Esophagus squamous epithelium (tissue), 5 donors: ENCODE measurements around the gene FBN3. TPM values are rescaled to one million over a fixed set of nuclear protein-coding genes. Genes with fewer than 3 reads are reported as not detected.

Experiments
- DNase-seq: peaks from one replicate; lab custom pipeline; 2025; lab: John Stamatoyannopoulos, UW
- H3K27ac ChIP-seq, 4 donors: fragments of 200-600 bp; sonication (generic); one replicate each; pipeline ENCODE4 v1.5.1; 2016 to 2019; ENCODE audit warnings: mild to moderate bottlenecking in 1 of 4
- H3K27me3 ChIP-seq, 4 donors: fragments of 200-600 bp; sonication (generic); 1 replicate in 3 of 4; 2 replicates in 1 of 4; pipeline versions ENCODE4 v1.5.1 to v1.6.0; 2017 to 2021; ENCODE audit warnings: antibody characterized with exemption in 1 of 4
- H3K36me3 ChIP-seq, 3 donors: fragments of 200-600 bp; sonication (generic); one replicate each; pipeline ENCODE4 v1.5.1; 2016 to 2019
- H3K4me1 ChIP-seq, 3 donors: fragments of 200-600 bp; sonication (generic); one replicate each; pipeline ENCODE4 v1.5.1; 2017 to 2019
- H3K4me3 ChIP-seq, 4 donors: fragments of 200-600 bp; sonication (generic); 1 replicate in 3 of 4; 2 replicates in 1 of 4; pipeline ENCODE4 v1.5.1; 2016 to 2019; ENCODE audit warnings: mild to moderate bottlenecking in 2 of 4, moderate library complexity in 1 of 4
- H3K9me3 ChIP-seq, 3 donors: fragments of 200-600 bp; sonication (generic); one replicate each; pipeline ENCODE4 v1.5.1; 2016 to 2019
- POLR2A ChIP-seq, 4 donors: fragments of 450-650 bp; IDR thresholded peaks; one replicate each; pipeline ENCODE4 v1.6.1; 2017; ENCODE audit warnings: antibody characterized with exemption in 4 of 4, mild to moderate bottlenecking in 4 of 4, moderate library complexity in 3 of 4
- WGBS, 2 donors: methylation state at CpG; one replicate each; pipeline ENCODE4 v1.1.5; 2018; 5-methylcytosine and 5-hydroxymethylcytosine counted together
- intact Hi-C: fragments of 100-400 bp; cut with DNase I; formaldehyde crosslinking; loops from one replicate; pipeline ENCODE4 v1.15.0; 2022
- total RNA-seq, 4 donors: library from RNA; depleted of rRNA; stranded (reverse); fragments of >200 nt; gene quantifications; one replicate each; pipeline ENCODE4 v1.1.0, GENCODE V29; 2016
- TF ChIP-seq, protein P1 (sequence below), 6 experiments: fragments of 450-650 bp in 4 of 6; fragments of 200-600 bp in 2 of 6; sonication (generic) in 2 of 6; IDR thresholded peaks; one replicate each; pipeline ENCODE4 v1.5.1; 2016 to 2019; ENCODE audit warnings: antibody characterized with exemption in 6 of 6, mild to moderate bottlenecking in 4 of 6, moderate library complexity in 4 of 6
- donor health status: DM: yes; HTN: yes; CAD: no.

FBN3 gene
- total RNA-seq, 4 donors from 2014 or later = 0.09 TPM; not detected in 3

DNA sequence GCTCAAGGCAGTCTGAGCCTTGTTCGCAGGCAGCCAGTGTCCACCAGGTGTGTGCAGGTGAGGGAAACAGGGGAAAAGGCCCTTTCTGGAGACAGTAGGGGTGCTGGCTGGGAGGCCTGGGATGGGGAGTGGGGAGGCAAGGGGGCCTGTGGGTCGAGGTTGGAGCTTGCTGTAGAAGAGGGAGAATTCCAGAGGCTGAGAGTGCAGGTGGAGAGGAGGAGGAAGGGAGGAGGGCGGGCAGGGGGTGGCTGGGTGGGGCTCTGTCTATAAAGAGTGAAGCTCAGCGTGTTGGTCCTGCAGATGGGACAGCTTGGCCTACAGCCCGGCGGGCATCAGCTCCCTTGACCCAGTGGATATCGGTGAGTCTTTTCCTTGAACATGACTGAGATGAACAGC, 96.9 kb downstream of the FBN3 start, which contains the start of gene CCL25:
Gene CCL25, plus strand, starts transcription at position 297 of the 396 bp plus-strand sequence. CDS start 290 bp downstream, outside the sequence.
- WGBS, 2 donors = 63 to 74% methylated on average over 5 to 7 of the region's 7 CpGs
- no peak for TF ChIP-seq POLR2A (IDR thresholded peaks at IDR 0.05)
- TF ChIP-seq, protein P1, sequence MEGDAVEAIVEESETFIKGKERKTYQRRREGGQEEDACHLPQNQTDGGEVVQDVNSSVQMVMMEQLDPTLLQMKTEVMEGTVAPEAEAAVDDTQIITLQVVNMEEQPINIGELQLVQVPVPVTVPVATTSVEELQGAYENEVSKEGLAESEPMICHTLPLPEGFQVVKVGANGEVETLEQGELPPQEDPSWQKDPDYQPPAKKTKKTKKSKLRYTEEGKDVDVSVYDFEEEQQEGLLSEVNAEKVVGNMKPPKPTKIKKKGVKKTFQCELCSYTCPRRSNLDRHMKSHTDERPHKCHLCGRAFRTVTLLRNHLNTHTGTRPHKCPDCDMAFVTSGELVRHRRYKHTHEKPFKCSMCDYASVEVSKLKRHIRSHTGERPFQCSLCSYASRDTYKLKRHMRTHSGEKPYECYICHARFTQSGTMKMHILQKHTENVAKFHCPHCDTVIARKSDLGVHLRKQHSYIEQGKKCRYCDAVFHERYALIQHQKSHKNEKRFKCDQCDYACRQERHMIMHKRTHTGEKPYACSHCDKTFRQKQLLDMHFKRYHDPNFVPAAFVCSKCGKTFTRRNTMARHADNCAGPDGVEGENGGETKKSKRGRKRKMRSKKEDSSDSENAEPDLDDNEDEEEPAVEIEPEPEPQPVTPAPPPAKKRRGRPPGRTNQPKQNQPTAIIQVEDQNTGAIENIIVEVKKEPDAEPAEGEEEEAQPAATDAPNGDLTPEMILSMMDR (IDR thresholded peaks at IDR 0.05) = no peak
- peaks cover 8 to 11% (median 11%) of the 10 kb centered on the region in 3 donors for H3K4me1 ChIP-seq
- H3K27ac ChIP-seq = no peak within 1 kb of the TSS
- DNase-seq = no peak
- no peaks in the 10 kb centered on the region for H3K9me3 ChIP-seq
- H3K36me3 ChIP-seq = no peaks in the 10 kb centered on the region
- peaks cover 0 to 18% (median 0%) of the 10 kb centered on the region in 4 donors for H3K27me3 ChIP-seq
- intact Hi-C loops = no loop called here
- H3K4me3 ChIP-seq = no peak within 1 kb of the TSS

DNA sequence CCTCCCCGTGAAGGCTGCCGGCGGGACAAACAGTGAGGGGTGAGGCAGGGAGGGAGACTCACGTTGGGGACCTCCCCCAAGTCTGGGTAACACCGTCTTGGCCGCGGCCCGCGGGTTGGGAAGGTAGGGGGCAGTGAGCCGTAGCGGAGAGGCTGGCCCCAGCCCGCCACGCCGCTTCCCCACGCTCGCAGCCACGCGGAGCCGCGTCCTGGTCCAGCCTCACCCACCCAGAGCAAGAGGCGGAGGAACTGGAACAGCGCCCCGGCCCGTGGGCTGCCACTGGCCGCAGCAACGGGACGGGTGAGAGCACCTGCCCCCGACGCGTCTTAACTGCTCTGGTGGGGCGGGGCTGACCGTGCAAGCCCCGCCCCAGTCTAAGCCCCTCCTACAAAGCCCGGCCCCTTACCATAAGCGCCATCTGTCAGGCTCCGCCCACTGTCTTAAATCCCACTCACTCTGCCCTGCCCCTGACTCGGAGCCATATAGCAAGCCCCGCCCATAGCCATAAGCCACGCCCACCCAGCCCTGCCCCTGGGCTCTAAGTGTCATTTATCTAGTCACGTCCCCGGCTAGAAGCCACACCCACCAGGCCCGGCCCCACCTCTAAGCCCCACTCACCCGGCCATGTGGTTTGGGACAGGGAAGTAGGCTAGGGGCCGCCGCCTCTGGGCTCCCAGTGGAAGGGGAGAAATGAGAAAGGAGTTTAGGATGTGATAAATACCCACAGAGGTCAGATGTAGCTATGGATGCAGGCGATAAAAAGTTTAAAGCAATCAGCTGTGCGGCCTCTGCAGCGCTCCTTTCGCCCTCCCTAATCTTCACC, 98.9 kb downstream of the FBN3 start:
- Histone ChIP-seq H3K27me3 (peaks cover 0 to 27% (median 0%) of the 10 kb centered on the region in 4 donors), H3K4me1 (peaks cover 8 to 11% (median 11%) of the 10 kb centered on the region in 3 donors), H3K9me3 (no peaks in the 10 kb centered on the region), H3K36me3 (no peaks in the 10 kb centered on the region), H3K27ac (no peak overlapping the region), H3K4me3 (peak overlapping the region in 3 of 4 donors; percentile 9 to 51 (median 10))
- peak; percentile 24 for DNase-seq
- 26 to 31% methylated on average over 14 to 17 of the region's 49 CpGs for WGBS, 2 donors
- TF ChIP-seq, protein P1 (IDR thresholded peaks at IDR 0.05) = no peak
- intact Hi-C loops = no loop called here

DNA sequence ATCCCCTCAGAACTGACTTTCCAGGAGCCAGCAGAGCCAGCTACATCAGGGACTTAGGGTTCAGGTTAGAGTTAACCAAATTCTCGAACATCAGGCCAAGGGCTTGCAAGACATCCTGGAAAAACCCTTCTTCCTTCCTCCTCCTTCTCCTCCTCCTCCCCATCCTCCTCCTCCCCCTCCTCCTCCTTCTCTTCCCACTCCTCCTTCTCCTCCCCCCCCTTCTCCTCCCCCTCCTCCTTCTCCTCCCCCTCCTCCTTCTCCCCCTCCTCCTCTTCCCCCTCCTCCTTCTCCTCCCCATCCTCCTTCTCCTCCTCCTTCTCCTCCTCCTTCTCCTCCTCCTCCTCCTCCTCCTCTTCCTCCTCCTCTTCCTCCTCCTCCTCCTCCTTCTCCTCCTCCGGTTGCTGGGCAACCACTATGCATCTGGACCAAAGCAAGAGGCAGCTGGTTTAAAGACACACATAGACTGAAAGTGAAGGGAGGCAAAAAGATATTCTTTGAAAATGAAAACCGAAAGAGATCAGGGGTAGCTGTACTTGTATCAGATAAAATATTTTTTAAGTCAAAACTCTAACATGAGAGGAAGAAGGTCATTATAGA, 102.7 kb downstream of the FBN3 start:
- Histone ChIP-seq H3K4me1 (peaks cover 8 to 11% (median 11%) of the 10 kb centered on the region in 3 donors), H3K9me3 (no peaks in the 10 kb centered on the region), H3K27me3 (peaks cover 0 to 29% (median 0%) of the 10 kb centered on the region in 4 donors), H3K27ac (no peak overlapping the region), H3K36me3 (no peaks in the 10 kb centered on the region), H3K4me3 (no peak overlapping the region)
- DNase-seq = no peak
- intact Hi-C loops = no loop called here
- no peak for TF ChIP-seq POLR2A (IDR thresholded peaks at IDR 0.05)
- WGBS, 2 donors = 38 to 59% methylated on average over 2 of the region's 3 CpGs

DNA sequence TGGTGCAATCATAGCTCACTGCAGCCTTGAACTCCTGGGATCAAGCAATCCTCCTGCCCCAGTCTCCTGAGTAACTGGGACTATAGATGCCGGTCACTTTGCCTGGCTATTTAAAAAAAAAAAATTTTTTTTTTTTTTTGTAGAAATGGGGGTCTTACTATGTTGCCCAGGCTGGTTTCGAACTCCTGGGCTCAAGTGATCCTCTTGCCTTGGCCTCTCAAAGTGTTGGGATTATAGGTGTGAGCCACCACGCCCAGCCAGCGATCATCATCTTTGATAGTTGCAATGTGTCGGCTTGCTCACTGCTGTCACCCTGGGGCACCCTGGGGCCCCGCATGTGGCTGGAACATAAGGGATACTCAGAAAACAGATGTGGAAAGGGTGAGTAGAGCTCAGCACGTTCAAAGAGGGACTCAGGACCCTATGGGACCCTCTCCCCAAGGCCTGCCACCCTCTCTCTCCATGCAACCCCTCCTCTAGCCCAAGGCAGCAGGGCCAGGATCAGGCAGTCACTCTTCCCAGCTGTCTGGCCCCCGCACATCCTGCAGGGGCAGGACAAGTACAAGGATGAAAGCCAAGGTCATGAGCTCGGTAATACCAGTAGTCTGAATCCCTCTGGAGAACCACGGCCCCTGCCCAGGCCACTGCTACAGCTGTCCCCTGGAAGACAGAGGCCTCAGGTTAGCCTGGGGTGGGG, 103.4 kb downstream of the FBN3 start:
- peaks cover 8 to 11% (median 11%) of the 10 kb centered on the region in 3 donors for H3K4me1 ChIP-seq
- no peak overlapping the region for H3K4me3 ChIP-seq
- DNase-seq = no peak
- intact Hi-C loops = no loop called here
- H3K36me3 ChIP-seq = no peaks in the 10 kb centered on the region
- H3K27me3 ChIP-seq = peaks cover 0 to 32% (median 0%) of the 10 kb centered on the region in 4 donors
- H3K9me3 ChIP-seq = no peaks in the 10 kb centered on the region
- no peak overlapping the region for H3K27ac ChIP-seq
- TF ChIP-seq POLR2A (IDR thresholded peaks at IDR 0.05) = no peak
- TF ChIP-seq, protein P1 (IDR thresholded peaks at IDR 0.05) = no peak
- 63 to 71% methylated on average over 8 to 10 of the region's 10 CpGs for WGBS, 2 donors

DNA sequence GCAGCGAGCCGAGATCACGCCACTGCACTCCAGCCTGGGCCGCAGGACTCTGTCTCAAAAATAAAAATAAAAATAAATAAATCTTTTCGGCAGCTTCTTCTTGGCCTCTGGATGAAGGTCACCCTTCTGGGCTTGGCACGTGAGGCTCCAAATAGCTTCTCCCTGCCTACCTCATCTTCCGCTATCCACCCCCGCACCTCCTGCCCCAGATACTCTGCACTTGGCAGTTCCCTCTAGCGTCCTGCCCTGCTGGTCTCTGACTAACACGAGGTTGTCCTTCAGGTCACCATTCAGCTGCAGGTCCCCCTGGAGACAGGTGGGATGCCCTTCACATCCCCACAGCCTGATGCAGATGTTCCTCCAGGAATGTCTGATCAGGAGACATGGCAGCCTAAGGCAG, 105.4 kb downstream of the FBN3 start:
- no peak for TF ChIP-seq POLR2A (IDR thresholded peaks at IDR 0.05)
- TF ChIP-seq, protein P1 (IDR thresholded peaks at IDR 0.05) = no peak
- intact Hi-C loops = no loop called here
- H3K27me3 ChIP-seq = peaks cover 0 to 20% (median 0%) of the 10 kb centered on the region in 4 donors
- H3K9me3 ChIP-seq = no peaks in the 10 kb centered on the region
- no peaks in the 10 kb centered on the region for H3K36me3 ChIP-seq
- H3K27ac ChIP-seq = no peak overlapping the region
- no peak for DNase-seq
- WGBS, 2 donors = 79 to 83% methylated on average over 10 of the region's 10 CpGs
- no peaks in the 10 kb centered on the region for H3K4me1 ChIP-seq
- H3K4me3 ChIP-seq = no peak overlapping the region
